Peyer's patch (tissue), 4 donors: Measurements from ENCODE around the gene AUTS2.

ENCODE experiments used
- CTCF ChIP-seq, 6 experiments: fragments of 450-650 bp in 4 of 6; fragments of 200-600 bp in 2 of 6; sonication (generic) in 1 of 6; IDR thresholded peaks; one replicate each; pipeline ENCODE4 v1.5.1; 2017 to 2019; ENCODE audit warnings: antibody characterized with exemption in 6 of 6, mild to moderate bottlenecking in 3 of 6, moderate library complexity in 1 of 6
- POLR2A ChIP-seq, 2 donors: fragments of 450-650 bp; IDR thresholded peaks; one replicate each; pipeline ENCODE4 v1.5.1; 2017; ENCODE audit warnings: antibody characterized with exemption in 2 of 2, mild to moderate bottlenecking in 2 of 2, moderate library complexity in 2 of 2

GRCh38 chr7:70654146-70654545, 1055.9 kb downstream of the AUTS2 start:
- TF ChIP-seq CTCF (IDR thresholded peaks at IDR 0.05) (no peak), POLR2A (IDR thresholded peaks at IDR 0.05) (no peak)
